Loucy (cell line): ENCODE measurements around the gene MAP3K21.

Source experiments
- H2AFZ ChIP-seq: fragments of 200-600 bp; sonication (generic); 2 replicates; pipeline ENCODE4 v1.6.0; 2016; ENCODE audit warnings: antibody characterized with exemption, mild to moderate bottlenecking, low read length, moderate library complexity
- H3F3A ChIP-seq: fragments of 200-600 bp; 2 replicates; pipeline ENCODE4 v1.6.0; 2016; ENCODE audit warnings: antibody characterized with exemption, low read depth, mild to moderate bottlenecking
- H3K27me3 ChIP-seq: fragments of 200-600 bp; sonication (generic); 2 replicates; pipeline ENCODE4 v1.6.1; 2014; ENCODE audit warnings: low read length, mild to moderate bottlenecking; ENCODE audit not compliant: insufficient read depth, poor library complexity, severe bottlenecking
- H3K36me3 ChIP-seq: fragments of 200-600 bp; sonication (generic); 2 replicates; pipeline ENCODE4 v1.6.1; 2016; ENCODE audit warnings: low read length; ENCODE audit not compliant: insufficient read depth
- H3K4me1 ChIP-seq: fragments of 200-600 bp; sonication (generic); 2 replicates; pipeline ENCODE4 v1.5.1; 2014; ENCODE audit warnings: low read length, mild to moderate bottlenecking; ENCODE audit not compliant: insufficient read depth, poor library complexity, severe bottlenecking
- H3K4me2 ChIP-seq: fragments of 200-600 bp; sonication (generic); 2 replicates; pipeline ENCODE4 v1.6.0; 2014; ENCODE audit warnings: antibody characterized with exemption, low read length, low read depth, mild to moderate bottlenecking; ENCODE audit not compliant: poor library complexity, severe bottlenecking
- H3K4me3 ChIP-seq: fragments of 200-600 bp; sonication (generic); 2 replicates; pipeline ENCODE4 v1.5.1; 2014; ENCODE audit warnings: low read length, mild to moderate bottlenecking, mixed read lengths; ENCODE audit not compliant: poor library complexity, severe bottlenecking
- H3K79me2 ChIP-seq: fragments of 200-600 bp; sonication (generic); 2 replicates; pipeline ENCODE4 v1.6.1; 2014; ENCODE audit warnings: low read length; ENCODE audit not compliant: insufficient read depth
- H3K9ac ChIP-seq: fragments of 200-600 bp; sonication (generic); 2 replicates; pipeline ENCODE4 v1.6.0; 2014; ENCODE audit warnings: mild to moderate bottlenecking, low read depth, low read length, moderate library complexity; ENCODE audit not compliant: poor library complexity, severe bottlenecking
- H3K9me2 ChIP-seq: fragments of 200-600 bp; sonication (generic); replicated peaks from 2 replicates; pipeline ENCODE4 v1.6.1; 2016; ENCODE audit warnings: low read depth, low read length, mixed read lengths
- H3K9me3 ChIP-seq: fragments of 200-600 bp; sonication (generic); 2 replicates; pipeline ENCODE4 v1.6.1; 2014; ENCODE audit warnings: mild to moderate bottlenecking, antibody characterized with exemption, low read length, low read depth; ENCODE audit not compliant: insufficient read depth
- H4K20me1 ChIP-seq: fragments of 200-600 bp; sonication (generic); 2 replicates; pipeline ENCODE4 v1.6.0; 2014; ENCODE audit warnings: antibody characterized with exemption, low read length, mild to moderate bottlenecking; ENCODE audit not compliant: insufficient read depth, poor library complexity, severe bottlenecking
- CTCF ChIP-seq: fragments of 200-600 bp; sonication (generic); conservative IDR thresholded peaks from 2 replicates; pipeline ENCODE4 v1.5.1; 2014; ENCODE audit warnings: mild to moderate bottlenecking, antibody characterized with exemption, low read length
- EZH2phosphoT487 ChIP-seq: fragments of 200-600 bp; IDR thresholded peaks from 2 replicates; pipeline ENCODE4 v1.6.1; 2018; ENCODE audit warnings: antibody characterized with exemption, mild to moderate bottlenecking, moderate library complexity, borderline replicate concordance

The MAP3K21 gene

GRCh38 chr1:233295237-233295974 lies 32.1 kb upstream of the MAP3K21 start, which contains the start of gene PCNX2:
TSS of gene PCNX2 (minus strand) at chr1:233295725. CDS start at chr1:233295478, 247 bp downstream.
- Histone ChIP-seq H3K9ac (peak within 1 kb of the TSS; percentile 74), H3F3A (no peaks in the 10 kb centered on the region; the same call in 1 of the 2 replicates), H3K9me2 (no peaks in the 10 kb centered on the region), H3K4me1 (peaks cover 43% of the 10 kb centered on the region), H3K79me2 (peaks cover 44% of the 10 kb centered on the region), H3K4me2 (peak within 1 kb of the TSS; percentile 87), H3K4me3 (peak within 1 kb of the TSS; percentile 86), H2AFZ (peak within 1 kb of the TSS; percentile 97), H3K27me3 (no peaks in the 10 kb centered on the region), H3K9me3 (no peaks in the 10 kb centered on the region), H4K20me1 (peaks cover 20% of the 10 kb centered on the region), H3K36me3 (no peaks in the 10 kb centered on the region)
- no peak for TF ChIP-seq EZH2phosphoT487
- TF ChIP-seq CTCF = no peak

DNA sequence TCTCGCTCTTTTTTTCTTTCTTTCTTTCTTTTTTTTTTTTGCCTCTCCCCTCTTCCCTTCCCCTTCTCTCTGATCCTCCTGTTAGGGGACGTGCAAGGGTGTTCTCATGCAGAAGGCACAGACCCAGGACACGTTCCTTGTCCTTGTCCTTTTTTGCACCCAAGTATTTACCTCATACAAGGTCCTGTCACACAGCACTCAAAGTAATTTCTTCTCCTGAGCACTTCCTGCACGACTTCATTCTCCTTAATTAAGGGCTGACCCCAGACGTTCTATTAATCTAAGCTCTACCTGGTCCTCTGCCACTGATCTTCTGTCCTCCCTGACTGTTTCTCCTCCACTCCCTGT lies 31.6 kb upstream of the MAP3K21 start:
- H3K4me3 ChIP-seq = peak overlapping the region; percentile 86
- TF ChIP-seq CTCF (no peak), EZH2phosphoT487 (no peak)
- H3K9ac ChIP-seq = peak overlapping the region; percentile 74
- no peaks in the 10 kb centered on the region for H3K36me3 ChIP-seq
- no peaks in the 10 kb centered on the region; the same call in 1 of the 2 replicates for H3F3A ChIP-seq
- peaks cover 39% of the 10 kb centered on the region for H3K79me2 ChIP-seq
- peaks cover 20% of the 10 kb centered on the region for H4K20me1 ChIP-seq
- peaks cover 40% of the 10 kb centered on the region for H3K4me1 ChIP-seq
- H3K4me2 ChIP-seq = peak overlapping the region; percentile 87
- no peaks in the 10 kb centered on the region for H3K27me3 ChIP-seq
- peak overlapping the region; percentile 97 for H2AFZ ChIP-seq
- H3K9me3 ChIP-seq = no peaks in the 10 kb centered on the region
- no peaks in the 10 kb centered on the region for H3K9me2 ChIP-seq

DNA sequence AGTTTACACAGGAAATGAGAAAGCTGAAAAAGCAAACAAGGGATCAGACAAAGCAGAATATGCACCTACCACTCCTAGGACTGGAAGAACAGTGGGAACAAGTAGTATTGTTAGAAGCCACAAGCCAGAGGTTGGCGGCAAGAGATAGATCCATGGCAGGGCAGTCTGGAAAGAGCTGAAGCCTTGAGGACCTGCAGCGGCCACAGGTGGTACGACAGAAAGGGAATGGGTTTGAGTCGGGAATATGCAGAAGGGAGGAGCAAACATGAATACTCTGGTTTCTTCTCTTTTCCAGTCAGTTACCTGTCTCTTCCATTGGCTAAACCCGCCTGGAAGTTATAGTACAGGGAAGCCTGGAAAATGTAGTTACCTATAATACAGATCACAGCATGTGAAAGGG lies 28.1 kb upstream of the MAP3K21 start:
- Histone ChIP-seq H2AFZ (no peak overlapping the region), H3K4me2 (no peak overlapping the region), H3K4me1 (peaks cover 14% of the 10 kb centered on the region), H3K4me3 (no peak overlapping the region), H3F3A (no peaks in the 10 kb centered on the region; the same call in 1 of the 2 replicates), H3K9me2 (no peaks in the 10 kb centered on the region), H3K9me3 (no peaks in the 10 kb centered on the region), H3K9ac (no peak overlapping the region), H3K27me3 (no peaks in the 10 kb centered on the region), H3K79me2 (peaks cover 8% of the 10 kb centered on the region), H3K36me3 (no peaks in the 10 kb centered on the region), H4K20me1 (peaks cover 3% of the 10 kb centered on the region)
- TF ChIP-seq CTCF (no peak), EZH2phosphoT487 (no peak)
